Neural progenitor cell (in vitro differentiated cells): ENCODE data around the gene COG7. TPM values are rescaled to one million over a fixed set of nuclear protein-coding genes. Genes with fewer than 3 reads are reported as not detected.

Experiments
- DNase-seq: peaks from one replicate; pipeline ENCODE4 v3.0.0-alpha.2; 2016; ENCODE audit warnings: low spot score
- H2AFZ ChIP-seq: fragments of 200-600 bp; sonication (generic); replicated peaks from 2 replicates; pipeline ENCODE4 v1.6.1; 2016; ENCODE audit warnings: antibody characterized with exemption
- H3F3A ChIP-seq: fragments of 200-600 bp; sonication (generic); 2 replicates; pipeline ENCODE4 v1.6.1; 2016; ENCODE audit warnings: antibody characterized with exemption, low read depth
- H3K27ac ChIP-seq: fragments of 200-600 bp; sonication (generic); 2 replicates; pipeline ENCODE4 v1.5.1; 2016; ENCODE audit warnings: mild to moderate bottlenecking
- H3K27me3 ChIP-seq: fragments of 200-600 bp; sonication (generic); 2 replicates; pipeline ENCODE4 v1.6.1; 2016; ENCODE audit warnings: mild to moderate bottlenecking, moderate library complexity
- H3K36me3 ChIP-seq: fragments of 200-600 bp; sonication (generic); 2 replicates; pipeline ENCODE4 v1.5.1; 2016
- H3K4me1 ChIP-seq: fragments of 200-600 bp; sonication (generic); 2 replicates; pipeline ENCODE4 v1.6.1; 2016; ENCODE audit warnings: mixed run types
- H3K4me2 ChIP-seq: fragments of 200-600 bp; sonication (generic); 2 replicates; pipeline ENCODE4 v1.6.1; 2016
- H3K4me3 ChIP-seq: fragments of 200-600 bp; sonication (generic); 2 replicates; pipeline ENCODE4 v1.5.1; 2016
- H3K79me2 ChIP-seq: fragments of 200-600 bp; sonication (generic); 2 replicates; pipeline ENCODE4 v1.6.1; 2016; ENCODE audit warnings: low read depth
- H3K9ac ChIP-seq: fragments of 200-600 bp; sonication (generic); 2 replicates; pipeline ENCODE4 v1.6.1; 2016
- H3K9me3 ChIP-seq: fragments of 200-600 bp; sonication (generic); 2 replicates; pipeline ENCODE4 v1.5.1; 2016; ENCODE audit warnings: low read depth
- H4K20me1 ChIP-seq: fragments of 200-600 bp; sonication (generic); 2 replicates; pipeline ENCODE4 v1.6.1; 2016; ENCODE audit warnings: low read depth
- H3K27ac Mint-ChIP-seq: 3 replicates; pipeline ENCODE4 v1.8.0; 2021; ENCODE audit warnings: mixed read lengths
- H3K27me3 Mint-ChIP-seq: 2 replicates; pipeline ENCODE4 v1.8.0; 2022; ENCODE audit warnings: low read depth, mild to moderate bottlenecking, inconsistent platforms, moderate library complexity, mixed read lengths; ENCODE audit not compliant: insufficient read depth
- H3K36me3 Mint-ChIP-seq: 3 replicates; pipeline ENCODE4 v1.8.0; 2021; ENCODE audit warnings: mixed read lengths
- H3K4me1 Mint-ChIP-seq: 3 replicates; pipeline ENCODE4 v1.8.0; 2021; ENCODE audit warnings: mixed read lengths
- H3K4me3 Mint-ChIP-seq: 3 replicates; pipeline ENCODE4 v1.8.0; 2021; ENCODE audit warnings: mild to moderate bottlenecking, moderate library complexity, mixed read lengths
- H3K9me3 Mint-ChIP-seq: 3 replicates; pipeline ENCODE4 v1.8.0; 2020; ENCODE audit warnings: mixed read lengths
- CTCF ChIP-seq: fragments of 200-600 bp; sonication (generic); IDR thresholded peaks from 2 replicates; pipeline ENCODE4 v1.5.1; 2017; ENCODE audit warnings: antibody characterized with exemption, mild to moderate bottlenecking
- EZH2 ChIP-seq: fragments of 200-600 bp; sonication (generic); IDR thresholded peaks from 2 replicates; pipeline ENCODE4 v1.6.1; 2017; ENCODE audit warnings: antibody characterized with exemption, mild to moderate bottlenecking, moderate library complexity
- EZH2phosphoT487 ChIP-seq: fragments of 200-600 bp; sonication (generic); IDR thresholded peaks from 2 replicates; pipeline ENCODE4 v1.6.1; 2017; ENCODE audit warnings: antibody characterized with exemption
- total RNA-seq: library from RNA; depleted of rRNA; stranded (reverse); fragments of >200 nt; gene quantifications from 2 replicates; pipeline ENCODE4 v1.2.3, GENCODE V29; 2015; ENCODE audit warnings: low replicate concordance

Gene COG7
- total RNA-seq, 1 donor from 2014 or later = 21.6 TPM

GRCh38 chr16:23374721-23375510, 78.1 kb downstream of the COG7 start:
- no peak overlapping the region for H3K27ac ChIP-seq
- H4K20me1 ChIP-seq = no peaks in the 10 kb centered on the region
- no peaks in the 10 kb centered on the region for H3K9me3 ChIP-seq
- Mint-ChIP-seq H3K27ac (no peak overlapping the region), H3K4me3 (no peak overlapping the region), H3K9me3 (no peaks in the 10 kb centered on the region), H3K36me3 (no peaks in the 10 kb centered on the region), H3K4me1 (peaks cover 8% of the 10 kb centered on the region), H3K27me3 (peaks cover 4% of the 10 kb centered on the region)
- no peak overlapping the region for H2AFZ ChIP-seq
- H3K4me1 ChIP-seq = no peaks in the 10 kb centered on the region
- no peaks in the 10 kb centered on the region for H3K36me3 ChIP-seq
- no peak overlapping the region for H3K4me2 ChIP-seq
- no peaks in the 10 kb centered on the region for H3K27me3 ChIP-seq
- no peaks in the 10 kb centered on the region for H3F3A ChIP-seq
- no peaks in the 10 kb centered on the region for H3K79me2 ChIP-seq
- DNase-seq = no peak
- no peak overlapping the region for H3K9ac ChIP-seq
- no peak for TF ChIP-seq EZH2phosphoT487
- TF ChIP-seq EZH2 = no peak
- TF ChIP-seq CTCF = no peak
- no peak overlapping the region for H3K4me3 ChIP-seq

GRCh38 chr16:23373436-23374219, 79.4 kb downstream of the COG7 start:
- H2AFZ ChIP-seq = no peak overlapping the region
- TF ChIP-seq EZH2phosphoT487 (no peak), CTCF (no peak), EZH2 (no peak)
- DNase-seq = no peak
- Mint-ChIP-seq H3K9me3 (no peaks in the 10 kb centered on the region), H3K4me1 (peaks cover 2% of the 10 kb centered on the region), H3K27me3 (no peaks in the 10 kb centered on the region), H3K4me3 (no peak overlapping the region), H3K27ac (no peak overlapping the region), H3K36me3 (no peaks in the 10 kb centered on the region)
- no peaks in the 10 kb centered on the region for H3K79me2 ChIP-seq
- no peaks in the 10 kb centered on the region for H3K4me1 ChIP-seq
- H3F3A ChIP-seq = no peaks in the 10 kb centered on the region
- H3K4me3 ChIP-seq = no peak overlapping the region
- no peaks in the 10 kb centered on the region for H3K36me3 ChIP-seq
- no peaks in the 10 kb centered on the region for H3K27me3 ChIP-seq
- no peaks in the 10 kb centered on the region for H3K9me3 ChIP-seq
- H3K4me2 ChIP-seq = no peak overlapping the region
- no peak overlapping the region for H3K9ac ChIP-seq
- H3K27ac ChIP-seq = no peak overlapping the region
- H4K20me1 ChIP-seq = no peaks in the 10 kb centered on the region

GRCh38 chr16:23371368-23371767, 81.6 kb downstream of the COG7 start:
- Histone ChIP-seq H3K27me3 (no peaks in the 10 kb centered on the region), H3K79me2 (no peaks in the 10 kb centered on the region), H4K20me1 (no peaks in the 10 kb centered on the region), H3K36me3 (no peaks in the 10 kb centered on the region), H3K4me1 (no peaks in the 10 kb centered on the region), H3K4me3 (no peak overlapping the region), H3K4me2 (no peak overlapping the region), H3K9me3 (no peaks in the 10 kb centered on the region), H3K27ac (no peak overlapping the region), H3F3A (no peaks in the 10 kb centered on the region), H3K9ac (no peak overlapping the region), H2AFZ (no peak overlapping the region)
- H3K9me3 Mint-ChIP-seq = no peaks in the 10 kb centered on the region
- H3K27me3 Mint-ChIP-seq = peaks cover 2% of the 10 kb centered on the region
- TF ChIP-seq CTCF (peak; percentile 42), EZH2phosphoT487 (no peak), EZH2 (no peak)
- peak; percentile 16 for DNase-seq
- H3K4me1 Mint-ChIP-seq = peaks cover 2% of the 10 kb centered on the region
- H3K27ac Mint-ChIP-seq = no peak overlapping the region
- no peaks in the 10 kb centered on the region for H3K36me3 Mint-ChIP-seq
- no peak overlapping the region for H3K4me3 Mint-ChIP-seq
